Measurements from ENCODE around the gene RNF150.

Gene RNF150

GRCh38 chr4:140869446-140869845, 263.8 kb downstream of the RNF150 start:
- in situ Hi-C loops (cut with MboI; ENCODE audit: low sequenced_read_pairs): loop anchor here (25.0 kb wide), 1 partner anchor 507 kb away; the partner anchor contains the start of gene SCOC

- in situ Hi-C loops (cut with MboI; ENCODE audit: low sequenced_read_pairs): loop anchor here (25.0 kb wide), 1 partner anchor 505 kb away; the partner anchor contains the start of gene SCOC
These were observed 265.9 kb downstream of the RNF150 start for GRCh38 chr4:140867356-140867755.

GRCh38 chr4:140866492-140867005, 266.7 kb downstream of the RNF150 start:
- in situ Hi-C loops (cut with MboI; ENCODE audit: low sequenced_read_pairs): loop anchor here (25.0 kb wide), 1 partner anchor 504 kb away; the partner anchor contains the start of gene SCOC

- in situ Hi-C loops (cut with MboI; ENCODE audit: low sequenced_read_pairs): loop anchor here (25.0 kb wide), 1 partner anchor 503 kb away; the partner anchor contains the start of gene SCOC
These were observed 267.7 kb downstream of the RNF150 start for GRCh38 chr4:140865253-140866217.

- in situ Hi-C loops (cut with MboI; ENCODE audit: low sequenced_read_pairs): loop anchor here (25.0 kb wide), 1 partner anchor 501 kb away; the partner anchor contains the start of gene SCOC
These were observed 270.1 kb downstream of the RNF150 start for GRCh38 chr4:140863197-140863596.

GRCh38 chr4:140862177-140862442, 271.2 kb downstream of the RNF150 start:
- in situ Hi-C loops (cut with MboI; ENCODE audit: low sequenced_read_pairs): loop anchor here (25.0 kb wide), 1 partner anchor 500 kb away; the partner anchor contains the start of gene SCOC

- in situ Hi-C loops (cut with MboI; ENCODE audit: low sequenced_read_pairs): loop anchor here (25.0 kb wide), 1 partner anchor 499 kb away; the partner anchor contains the start of gene SCOC
These were observed 271.7 kb downstream of the RNF150 start for GRCh38 chr4:140861359-140862176.

GRCh38 chr4:140858897-140859296, 274.4 kb downstream of the RNF150 start:
- in situ Hi-C loops (cut with MboI; ENCODE audit: low sequenced_read_pairs): loop anchor here (25.0 kb wide), 1 partner anchor 497 kb away; the partner anchor contains the start of gene SCOC

- in situ Hi-C loops (cut with MboI; ENCODE audit: low sequenced_read_pairs): loop anchor here (25.0 kb wide), 1 partner anchor 495 kb away; the partner anchor contains the start of gene SCOC
These were observed 276.2 kb downstream of the RNF150 start for GRCh38 chr4:140857111-140857510.

GRCh38 chr4:140856621-140857062, 276.6 kb downstream of the RNF150 start:
- in situ Hi-C loops (cut with MboI; ENCODE audit: low sequenced_read_pairs): loop anchor here (25.0 kb wide), 1 partner anchor 494 kb away; the partner anchor contains the start of gene SCOC

GRCh38 chr4:140854168-140854567, 279.1 kb downstream of the RNF150 start:
- in situ Hi-C loops (cut with MboI; ENCODE audit: low sequenced_read_pairs): loop anchor here (25.0 kb wide), 1 partner anchor 492 kb away; the partner anchor contains the start of gene SCOC

GRCh38 chr4:140851804-140852203, 281.5 kb downstream of the RNF150 start:
- in situ Hi-C loops (cut with MboI; ENCODE audit: low sequenced_read_pairs): loop anchor here (25.0 kb wide), 1 partner anchor 490 kb away; the partner anchor contains the start of gene SCOC

- in situ Hi-C loops (cut with MboI; ENCODE audit: low sequenced_read_pairs): loop anchor here (25.0 kb wide), 1 partner anchor 489 kb away; the partner anchor contains the start of gene SCOC
These were observed 282.1 kb downstream of the RNF150 start for GRCh38 chr4:140851032-140851636.

- in situ Hi-C loops (cut with MboI; ENCODE audit: low sequenced_read_pairs): no loop called here
These were observed 283.7 kb downstream of the RNF150 start for GRCh38 chr4:140849526-140849925.

- in situ Hi-C loops (cut with MboI; ENCODE audit: low sequenced_read_pairs): no loop called here
These were observed 286.5 kb downstream of the RNF150 start for GRCh38 chr4:140846736-140847135.

GRCh38 chr4:140844061-140844460, 289.2 kb downstream of the RNF150 start:
- in situ Hi-C loops (cut with MboI; ENCODE audit: low sequenced_read_pairs): no loop called here

GRCh38 chr4:140841186-140841585, 292.1 kb downstream of the RNF150 start:
- in situ Hi-C loops (cut with MboI; ENCODE audit: low sequenced_read_pairs): no loop called here

- in situ Hi-C loops (cut with MboI; ENCODE audit: low sequenced_read_pairs): no loop called here
These were observed 293.1 kb downstream of the RNF150 start for GRCh38 chr4:140839888-140840790.

- in situ Hi-C loops (cut with MboI; ENCODE audit: low sequenced_read_pairs): no loop called here
These were observed 293.9 kb downstream of the RNF150 start for GRCh38 chr4:140839406-140839805.

All from HL-60/S4 (cell line).